ENCODE data around the gene KRT85. TPM values are rescaled to one million over a fixed set of nuclear protein-coding genes. Genes with fewer than 3 reads are reported as not detected.
"Not testable (repeated sequence)": the region's sequence is repeated elsewhere in the genome, so short reads cannot be mapped to it uniquely, and the experiment has no call there.

The KRT85 gene
- polyA plus RNA-seq, 1 experiment = not detected

- DNase-seq (ENCODE audit: low read depth) = no peak
- Histone ChIP-seq H3K36me3 (ENCODE audit: control insufficient read depth, insufficient read depth, low read length) (no peaks in the 10 kb centered on the region), H3K27me3 (ENCODE audit: control insufficient read depth, insufficient read depth, low read length) (no peaks in the 10 kb centered on the region; the same call in 1 of the 2 replicates), H3K4me3 (ENCODE audit: low read depth, low read length) (no peak overlapping the region)
- ChIA-PET CTCF (interaction anchor here (0.7 to 2.2 kb wide), 4 partner anchors 13 to 19 kb away, joined by 3 to 10 read pairs (median 4); no protein-coding TSS in a partner anchor), POLR2A (interaction anchor here (0.6 kb wide), 1 partner anchor 16 kb away, joined by 7 read pairs; no protein-coding TSS in a partner anchor)
- TF ChIP-seq CTCF (IDR thresholded peaks at IDR 0.05; ENCODE audit: insufficient read depth, low read depth, low read length) = no peak
Measured at GRCh38 chr12:52413782-52414345, 46.6 kb upstream of the KRT85 start.

- CTCF ChIA-PET = interaction anchor here (1.0 to 2.2 kb wide), 4 partner anchors 12 to 216 kb away, joined by 3 to 10 read pairs (median 4); no protein-coding TSS in a partner anchor
Measured at GRCh38 chr12:52413202-52413601, 45.9 kb upstream of the KRT85 start.

GRCh38 chr12:52411815-52412214, 44.5 kb upstream of the KRT85 start:
- CTCF ChIA-PET = interaction anchor here (1.1 kb wide), 1 partner anchor 16 kb away, joined by 3 read pairs; no protein-coding TSS in a partner anchor
- Histone ChIP-seq H3K4me3 (ENCODE audit: low read depth, low read length) (no peak overlapping the region), H3K27me3 (ENCODE audit: control insufficient read depth, insufficient read depth, low read length) (peaks cover 2% of the 10 kb centered on the region), H3K36me3 (ENCODE audit: control insufficient read depth, insufficient read depth, low read length) (no peaks in the 10 kb centered on the region)
- no peak for DNase-seq (ENCODE audit: low read depth)
- TF ChIP-seq CTCF (IDR thresholded peaks at IDR 0.05; ENCODE audit: insufficient read depth, low read depth, low read length) = no peak
- POLR2A ChIA-PET = no interaction called here

More at GRCh38 chr12:52413202-52413601, 45.9 kb upstream of the KRT85 start:
- H3K27me3 ChIP-seq (ENCODE audit: control insufficient read depth, insufficient read depth, low read length) = no peaks in the 10 kb centered on the region; the same call in none of the 2 replicates
- no peaks in the 10 kb centered on the region for H3K36me3 ChIP-seq (ENCODE audit: control insufficient read depth, insufficient read depth, low read length)
- no peak for DNase-seq (ENCODE audit: low read depth)
- POLR2A ChIA-PET = no interaction called here
- no peak overlapping the region for H3K4me3 ChIP-seq (ENCODE audit: low read depth, low read length)
- TF ChIP-seq CTCF (IDR thresholded peaks at IDR 0.05; ENCODE audit: insufficient read depth, low read depth, low read length) = no peak

GRCh38 chr12:52410589-52411248, 43.4 kb upstream of the KRT85 start:
- POLR2A ChIA-PET; DNase-seq (ENCODE audit: low read depth); H3K4me3 ChIP-seq (ENCODE audit: low read depth, low read length); H3K36me3 ChIP-seq (ENCODE audit: control insufficient read depth, insufficient read depth, low read length); CTCF ChIA-PET; H3K27me3 ChIP-seq (ENCODE audit: control insufficient read depth, insufficient read depth, low read length): not testable (repeated sequence)

- no peak overlapping the region for H3K4me3 ChIP-seq (ENCODE audit: low read depth, low read length)
- TF ChIP-seq CTCF (IDR thresholded peaks at IDR 0.05; ENCODE audit: insufficient read depth, low read depth, low read length) = no peak
- no peak for DNase-seq (ENCODE audit: low read depth)
- POLR2A ChIA-PET = no interaction called here
- H3K36me3 ChIP-seq (ENCODE audit: control insufficient read depth, insufficient read depth, low read length) = no peaks in the 10 kb centered on the region
- H3K27me3 ChIP-seq (ENCODE audit: control insufficient read depth, insufficient read depth, low read length) = peaks cover 4% of the 10 kb centered on the region
- CTCF ChIA-PET = no interaction called here
Measured at GRCh38 chr12:52407918-52408317, 40.6 kb upstream of the KRT85 start.

Data from BJ (cell line).